Activated CD4-positive, alpha-beta T cell treated with anti-CD3 and anti-CD28 coated beads for 1 hour (primary cell): Measurements from ENCODE around the gene PNRC1.
"Not testable (repeated sequence)": the region's sequence is repeated elsewhere in the genome, so short reads cannot be mapped to it uniquely, and the experiment has no call there.

ENCODE experiments used
- DNase-seq: peaks from one replicate; pipeline ENCODE4 v3.0.0-alpha.2; 2020

PNRC1 gene

DNA sequence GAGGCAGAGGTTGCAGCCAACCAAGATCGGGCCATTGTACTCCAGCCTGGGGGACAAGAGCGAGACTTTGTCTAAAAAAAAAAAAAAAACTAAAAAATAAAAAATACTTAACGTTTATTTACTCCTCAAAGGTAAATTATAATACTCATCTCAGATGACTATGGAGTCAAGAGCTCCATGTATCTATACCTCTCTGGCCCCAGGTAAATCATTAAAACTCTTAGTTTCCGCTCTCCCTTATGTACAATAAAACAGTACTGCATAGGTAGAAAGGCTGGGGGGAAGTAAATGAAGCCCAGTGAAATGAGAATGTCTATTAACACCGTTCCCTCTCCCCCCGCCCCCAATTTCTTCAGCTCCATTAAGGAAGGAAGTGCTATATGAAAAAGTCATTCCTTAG, 36.2 kb downstream of the PNRC1 start:
- DNase-seq = no peak

DNA sequence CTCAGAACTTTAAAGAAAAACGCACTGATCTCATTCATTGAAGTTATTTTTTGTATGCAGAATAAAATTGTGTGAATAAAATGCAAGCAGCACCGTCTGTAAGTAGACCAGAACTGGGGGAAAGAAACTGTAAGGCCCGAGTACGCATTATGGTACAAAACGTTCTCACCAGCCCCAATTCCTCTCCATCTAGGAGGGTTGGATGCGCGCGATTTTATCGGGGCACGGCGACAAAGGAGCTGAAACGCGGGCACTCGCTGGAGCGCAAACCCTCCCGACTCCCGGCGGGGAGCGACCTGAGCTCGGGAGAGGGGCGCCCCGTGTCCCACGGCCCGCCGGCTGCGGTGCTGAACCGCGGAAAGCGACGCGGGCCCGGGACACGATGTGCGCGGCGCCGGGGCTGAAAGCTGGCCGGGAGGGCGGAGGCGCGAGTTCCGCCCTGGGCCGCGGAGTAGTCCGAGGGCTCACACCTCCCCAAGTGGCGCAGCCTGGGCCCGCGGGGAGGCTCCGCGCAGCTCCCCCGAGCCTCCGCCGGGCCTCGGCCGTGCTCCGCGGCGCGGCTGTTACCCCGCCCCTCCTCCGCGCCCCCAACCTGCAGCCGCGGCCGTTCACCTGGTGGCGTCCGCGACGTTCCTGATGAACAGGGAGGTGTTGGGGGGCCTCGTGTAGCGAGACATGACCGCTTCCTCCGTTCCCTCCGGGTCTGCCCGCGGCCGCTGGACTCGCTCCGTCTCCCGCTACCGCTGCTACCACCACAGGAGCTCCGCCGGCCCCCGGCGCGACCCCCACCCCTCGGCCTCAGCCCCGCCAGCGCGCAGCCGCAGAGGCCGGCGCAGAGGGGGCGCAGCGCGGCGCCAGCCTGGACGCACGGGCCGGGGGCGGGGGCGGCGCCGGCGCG, 36.9 kb downstream of the PNRC1 start, which contains the start of gene SRSF12:
Gene SRSF12, minus strand, starts transcription at position 861 of the 898 bp plus-strand sequence. Its CDS starts 184 bp downstream, at position 677.
- peak; percentile 10 for DNase-seq

GRCh38 chr6:89118931-89119330, 38.4 kb downstream of the PNRC1 start:
- no peak for DNase-seq

DNA sequence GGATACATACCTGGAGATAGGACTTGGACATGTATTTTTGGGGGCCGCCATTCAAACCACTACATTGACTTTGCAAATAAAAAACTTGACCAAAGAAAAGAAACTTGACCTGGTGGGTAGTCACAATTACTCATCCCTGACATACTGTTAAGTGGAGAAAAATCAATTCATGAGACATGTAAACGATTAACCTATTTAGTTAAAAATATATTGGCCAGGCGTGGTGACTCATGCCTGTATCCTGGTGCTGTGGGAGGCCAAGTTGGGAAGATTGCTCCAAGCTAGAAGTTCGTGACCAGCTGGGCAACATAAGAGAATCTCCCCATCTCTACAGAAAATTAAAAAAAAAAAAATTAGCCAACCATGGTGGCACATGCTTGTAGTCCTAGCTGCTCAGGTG, 39.8 kb downstream of the PNRC1 start:
- DNase-seq = no peak

- no peak for DNase-seq
These were observed 41.4 kb downstream of the PNRC1 start for GRCh38 chr6:89121934-89122333.

DNA sequence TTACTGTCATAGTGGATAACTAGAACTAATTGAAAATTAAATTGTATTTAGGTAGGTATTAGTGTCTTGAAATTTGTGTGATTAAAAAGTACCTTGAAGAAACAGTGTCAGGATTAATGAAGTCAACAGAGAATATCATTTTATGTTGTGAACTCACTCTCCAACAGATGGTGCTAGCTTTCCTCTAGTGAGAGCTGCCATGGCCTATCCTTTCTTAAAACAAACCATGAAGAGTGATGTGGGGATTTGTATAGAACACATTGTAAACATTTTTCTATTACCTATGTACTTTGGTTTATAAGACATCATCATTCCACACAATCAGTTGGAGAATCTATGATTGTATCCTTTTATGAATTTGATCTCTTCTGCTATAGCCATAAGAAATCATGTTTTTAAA, 42.1 kb downstream of the PNRC1 start:
- DNase-seq = no peak

DNA sequence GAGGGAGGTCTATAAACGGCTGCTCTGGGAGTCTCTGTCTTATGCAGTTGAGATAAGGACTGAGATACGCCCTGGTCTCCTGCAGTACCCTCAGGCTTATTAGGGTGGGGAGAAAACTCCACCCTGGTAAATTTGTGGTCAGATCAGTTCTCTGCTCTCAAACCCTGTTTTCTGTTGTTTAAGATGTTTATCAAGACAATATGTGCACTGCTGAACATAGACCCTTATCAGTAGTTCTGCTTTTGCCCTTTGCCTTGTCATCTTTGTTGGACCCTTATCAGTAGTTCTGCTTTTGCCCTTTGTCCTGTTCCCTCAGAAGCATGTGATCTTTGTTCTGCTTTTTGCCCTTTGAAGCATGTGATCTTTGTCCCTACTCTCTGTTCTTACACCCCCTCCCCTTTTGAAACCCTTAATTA, 47.7 kb downstream of the PNRC1 start:
- not testable (repeated sequence) for DNase-seq

DNA sequence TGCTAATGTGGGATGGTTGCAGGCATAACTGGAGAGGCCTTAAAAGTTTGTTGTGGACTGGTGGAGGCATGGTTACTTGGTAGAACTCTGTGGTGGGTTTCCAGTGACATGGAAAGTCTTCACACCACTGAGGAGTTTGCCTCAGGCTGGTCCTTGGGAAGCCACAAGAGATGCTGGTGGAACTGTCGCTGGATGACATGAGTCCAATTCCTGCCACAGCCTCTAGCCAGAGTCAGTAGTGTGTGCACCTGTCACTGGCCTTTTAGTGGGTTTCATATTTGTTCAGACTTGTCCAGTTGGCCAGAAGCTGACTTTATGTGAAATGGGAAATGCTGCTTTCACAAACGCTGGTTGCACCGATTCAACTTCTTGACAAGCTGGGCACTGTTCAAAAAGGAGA, 51.0 kb downstream of the PNRC1 start:
- DNase-seq = no peak

DNA sequence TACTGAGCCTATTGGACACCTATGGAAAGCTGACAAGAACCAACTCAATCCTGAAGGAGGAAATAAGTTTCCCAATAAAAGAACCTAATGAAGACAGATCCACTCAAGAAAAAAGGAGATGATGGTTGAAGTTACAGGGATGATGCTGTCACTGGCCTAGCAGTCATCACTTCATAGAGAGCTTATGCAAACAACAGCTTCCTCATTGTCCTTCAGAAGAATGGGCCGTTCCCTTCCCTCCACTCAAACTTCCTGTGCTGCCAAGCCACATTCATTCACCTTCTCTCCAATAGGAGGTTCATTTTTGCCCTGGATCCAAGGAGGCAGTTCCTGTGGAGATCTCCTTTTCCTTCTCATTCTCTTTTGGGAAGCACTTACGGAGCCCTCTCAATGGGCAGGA, 51.5 kb downstream of the PNRC1 start:
- no peak for DNase-seq

GRCh38 chr6:89133981-89134380, 53.4 kb downstream of the PNRC1 start:
- DNase-seq = no peak

- DNase-seq = no peak
These were observed 54.2 kb downstream of the PNRC1 start for GRCh38 chr6:89134723-89135122.
